Activated naive CD4-positive, alpha-beta T cell treated with anti-CD3 and anti-CD28 coated beads, Interleukin-2, amount 10 ng/mL, durations not matched to agents 7 days and 5 days (primary cell): ENCODE measurements around the gene LDAF1.
"Not testable (repeated sequence)": the region's sequence is repeated elsewhere in the genome, so short reads cannot be mapped to it uniquely, and the experiment has no call there.

Experiments
- CTCF ChIA-PET: fragments of 350-600 bp; sonication (Branson Sonifier 250); formaldehyde crosslinking; loops from one replicate; lab custom pipeline; 2021; ENCODE audit warnings: antibody characterized with exemption; lab: Charles Lee
- DNase-seq: peaks from one replicate; pipeline ENCODE4 v3.0.0-alpha.2; 2020
- H3K27ac Mint-ChIP-seq: one replicate; pipeline ENCODE4 v1.8.0; 2021; ENCODE audit warnings: mild to moderate bottlenecking, moderate library complexity, mixed read lengths
- H3K27me3 Mint-ChIP-seq: one replicate; pipeline ENCODE4 v1.8.0; 2021; ENCODE audit warnings: mild to moderate bottlenecking, mixed read lengths
- H3K36me3 Mint-ChIP-seq: one replicate; pipeline ENCODE4 v1.8.0; 2021; ENCODE audit warnings: mixed read lengths
- H3K4me1 Mint-ChIP-seq: one replicate; pipeline ENCODE4 v1.8.0; 2021; ENCODE audit warnings: mixed read lengths
- H3K4me3 Mint-ChIP-seq: one replicate; pipeline ENCODE4 v1.8.0; 2021; ENCODE audit warnings: mild to moderate bottlenecking, moderate library complexity, mixed read lengths
- H3K9me3 Mint-ChIP-seq: one replicate; pipeline ENCODE4 v1.8.0; 2021; ENCODE audit warnings: mixed read lengths

LDAF1 gene

DNA sequence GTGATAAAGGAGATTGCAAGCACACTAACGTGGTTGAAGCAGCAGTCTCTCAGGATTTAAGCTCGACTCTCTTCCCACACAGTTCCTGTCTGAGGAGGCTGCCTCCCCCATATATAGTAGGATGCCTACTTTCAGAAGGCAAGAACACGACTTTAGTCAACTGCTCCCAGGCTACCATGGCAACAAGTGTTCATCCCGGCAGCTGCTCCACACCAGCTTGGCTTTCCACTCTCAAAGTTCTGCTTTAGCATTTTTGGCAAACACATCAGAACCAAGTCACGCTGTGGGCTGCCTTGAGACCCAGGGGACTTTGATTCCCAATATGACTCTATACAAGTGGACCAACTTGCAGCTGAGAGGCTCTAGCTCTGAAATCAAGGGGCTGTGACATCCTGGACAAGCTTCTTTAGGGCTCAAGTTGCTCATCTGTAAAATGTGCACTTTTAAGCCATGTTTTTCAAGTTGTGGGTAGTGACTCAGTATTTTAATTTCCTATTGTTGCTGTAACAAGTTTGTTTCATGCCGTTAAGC, 36.4 kb downstream of the LDAF1 start:
- Mint-ChIP-seq H3K36me3 (no peaks in the 10 kb centered on the region), H3K4me1 (no peaks in the 10 kb centered on the region), H3K4me3 (no peak overlapping the region), H3K9me3 (no peaks in the 10 kb centered on the region), H3K27ac (no peak overlapping the region), H3K27me3 (peaks cover 22% of the 10 kb centered on the region)
- DNase-seq: no peak
- CTCF ChIA-PET: no interaction called here

GRCh38 chr16:21195330-21195729, 36.9 kb downstream of the LDAF1 start:
- H3K36me3 Mint-ChIP-seq, H3K27ac Mint-ChIP-seq, H3K4me3 Mint-ChIP-seq, H3K9me3 Mint-ChIP-seq, H3K4me1 Mint-ChIP-seq, CTCF ChIA-PET, DNase-seq: not testable (repeated sequence)
- H3K27me3 Mint-ChIP-seq: peaks cover 22% of the 10 kb centered on the region

GRCh38 chr16:21197112-21197511, 38.6 kb downstream of the LDAF1 start:
- no peaks in the 10 kb centered on the region for H3K9me3 Mint-ChIP-seq
- CTCF ChIA-PET: interaction anchor here (1.0 kb wide), 1 partner anchor 1121 kb away, joined by 3 read pairs; no protein-coding TSS in a partner anchor
- no peak overlapping the region for H3K27ac Mint-ChIP-seq
- no peak for DNase-seq
- H3K4me1 Mint-ChIP-seq: no peaks in the 10 kb centered on the region
- H3K4me3 Mint-ChIP-seq: no peak overlapping the region
- peaks cover 30% of the 10 kb centered on the region for H3K27me3 Mint-ChIP-seq
- no peaks in the 10 kb centered on the region for H3K36me3 Mint-ChIP-seq

GRCh38 chr16:21197621-21198020, 39.1 kb downstream of the LDAF1 start:
- Mint-ChIP-seq H3K4me3 (no peak overlapping the region), H3K9me3 (no peaks in the 10 kb centered on the region), H3K27me3 (peaks cover 30% of the 10 kb centered on the region), H3K36me3 (no peaks in the 10 kb centered on the region), H3K27ac (no peak overlapping the region), H3K4me1 (no peaks in the 10 kb centered on the region)
- no peak for DNase-seq
- CTCF ChIA-PET: no interaction called here

GRCh38 chr16:21199607-21200218, 41.2 kb downstream of the LDAF1 start:
- CTCF ChIA-PET: interaction anchor here (1.5 kb wide), 1 partner anchor 11 kb away, joined by 4 read pairs; no protein-coding TSS in a partner anchor
- H3K4me3 Mint-ChIP-seq: no peak overlapping the region
- no peak for DNase-seq
- H3K4me1 Mint-ChIP-seq: no peaks in the 10 kb centered on the region
- H3K36me3 Mint-ChIP-seq: no peaks in the 10 kb centered on the region
- H3K27me3 Mint-ChIP-seq: peaks cover 30% of the 10 kb centered on the region
- H3K27ac Mint-ChIP-seq: no peak overlapping the region
- H3K9me3 Mint-ChIP-seq: no peaks in the 10 kb centered on the region

- H3K27ac Mint-ChIP-seq: no peak overlapping the region
Measured at GRCh38 chr16:21203155-21203797, 44.8 kb downstream of the LDAF1 start.

DNA sequence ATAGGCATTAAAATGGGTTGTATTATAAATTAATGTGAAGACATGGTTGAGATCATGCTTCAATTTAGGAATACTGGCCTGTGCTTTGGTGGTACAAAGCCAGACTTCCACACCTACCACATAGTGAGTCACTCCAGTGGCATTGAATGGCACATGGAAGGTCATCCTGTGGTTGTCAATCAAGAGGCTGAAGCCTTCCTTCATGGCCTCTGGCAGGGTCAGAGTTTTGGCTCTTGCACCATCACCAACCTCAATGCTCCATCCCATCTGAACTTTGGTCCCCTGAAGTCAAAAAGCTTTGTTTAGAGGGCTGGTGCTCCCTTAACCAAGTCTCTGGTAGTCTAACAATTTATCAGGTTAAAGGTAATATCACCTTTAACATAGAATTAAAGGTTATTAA, 46.8 kb downstream of the LDAF1 start:
- Mint-ChIP-seq H3K36me3 (no peaks in the 10 kb centered on the region), H3K4me1 (no peaks in the 10 kb centered on the region), H3K4me3 (no peak overlapping the region), H3K9me3 (no peaks in the 10 kb centered on the region), H3K27ac (no peak overlapping the region), H3K27me3 (peaks cover 20% of the 10 kb centered on the region)
- CTCF ChIA-PET: no interaction called here
- no peak for DNase-seq

More at GRCh38 chr16:21203155-21203797, 44.8 kb downstream of the LDAF1 start:
- H3K4me3 Mint-ChIP-seq: no peak overlapping the region
- CTCF ChIA-PET: no interaction called here
- no peaks in the 10 kb centered on the region for H3K36me3 Mint-ChIP-seq
- no peaks in the 10 kb centered on the region for H3K4me1 Mint-ChIP-seq
- H3K27me3 Mint-ChIP-seq: peaks cover 13% of the 10 kb centered on the region
- DNase-seq: no peak
- no peaks in the 10 kb centered on the region for H3K9me3 Mint-ChIP-seq

- peaks cover 20% of the 10 kb centered on the region for H3K27me3 Mint-ChIP-seq
- no peaks in the 10 kb centered on the region for H3K9me3 Mint-ChIP-seq
- CTCF ChIA-PET: no interaction called here
- no peaks in the 10 kb centered on the region for H3K4me1 Mint-ChIP-seq
- no peak overlapping the region for H3K4me3 Mint-ChIP-seq
- H3K36me3 Mint-ChIP-seq: no peaks in the 10 kb centered on the region
- H3K27ac Mint-ChIP-seq: no peak overlapping the region
- DNase-seq: no peak
Measured at GRCh38 chr16:21206550-21206949, 48.1 kb downstream of the LDAF1 start.

GRCh38 chr16:21208446-21209230, 50.2 kb downstream of the LDAF1 start:
- CTCF ChIA-PET: no interaction called here
- no peak for DNase-seq
- H3K27me3 Mint-ChIP-seq: peaks cover 20% of the 10 kb centered on the region
- no peaks in the 10 kb centered on the region for H3K36me3 Mint-ChIP-seq
- no peaks in the 10 kb centered on the region for H3K4me1 Mint-ChIP-seq
- no peaks in the 10 kb centered on the region for H3K9me3 Mint-ChIP-seq
- H3K27ac Mint-ChIP-seq: no peak overlapping the region
- H3K4me3 Mint-ChIP-seq: no peak overlapping the region

- no peak within 1 kb of the TSS for H3K27ac Mint-ChIP-seq
- H3K4me1 Mint-ChIP-seq: no peaks in the 10 kb centered on the region
- peaks cover 25% of the 10 kb centered on the region for H3K27me3 Mint-ChIP-seq
- H3K9me3 Mint-ChIP-seq: no peaks in the 10 kb centered on the region
- no peaks in the 10 kb centered on the region for H3K36me3 Mint-ChIP-seq
- DNase-seq: no peak
- CTCF ChIA-PET: no interaction called here
- H3K4me3 Mint-ChIP-seq: no peak within 1 kb of the TSS
Measured at GRCh38 chr16:21211486-21211885, 53.0 kb downstream of the LDAF1 start, which contains the start of gene ZP2. TSS of gene ZP2 (minus strand) at chr16:21211574. CDS start at chr16:21211547, 27 bp downstream.

DNA sequence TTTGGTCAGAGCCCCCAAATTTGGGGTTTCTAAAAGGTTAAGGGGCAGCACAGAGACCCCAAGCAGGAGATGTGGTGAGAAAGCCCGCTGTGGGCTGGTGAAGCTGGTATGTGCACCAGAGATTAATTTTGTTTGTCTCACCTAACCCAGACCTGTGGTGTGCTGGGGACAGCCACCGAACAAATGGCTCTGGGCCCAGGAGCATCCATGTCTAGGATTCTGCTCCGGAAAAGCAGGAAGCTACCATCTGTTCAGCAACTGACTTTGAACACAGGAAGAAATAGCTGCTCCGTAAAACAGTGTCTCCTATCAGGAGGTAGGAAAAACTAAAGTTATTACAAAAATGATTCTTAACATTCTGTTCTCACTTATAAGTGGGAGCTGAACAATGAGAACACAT, 55.6 kb downstream of the LDAF1 start:
- Mint-ChIP-seq H3K27ac (no peak overlapping the region), H3K4me1 (no peaks in the 10 kb centered on the region), H3K36me3 (no peaks in the 10 kb centered on the region), H3K27me3 (peaks cover 34% of the 10 kb centered on the region), H3K9me3 (no peaks in the 10 kb centered on the region), H3K4me3 (no peak overlapping the region)
- CTCF ChIA-PET: no interaction called here
- no peak for DNase-seq

DNA sequence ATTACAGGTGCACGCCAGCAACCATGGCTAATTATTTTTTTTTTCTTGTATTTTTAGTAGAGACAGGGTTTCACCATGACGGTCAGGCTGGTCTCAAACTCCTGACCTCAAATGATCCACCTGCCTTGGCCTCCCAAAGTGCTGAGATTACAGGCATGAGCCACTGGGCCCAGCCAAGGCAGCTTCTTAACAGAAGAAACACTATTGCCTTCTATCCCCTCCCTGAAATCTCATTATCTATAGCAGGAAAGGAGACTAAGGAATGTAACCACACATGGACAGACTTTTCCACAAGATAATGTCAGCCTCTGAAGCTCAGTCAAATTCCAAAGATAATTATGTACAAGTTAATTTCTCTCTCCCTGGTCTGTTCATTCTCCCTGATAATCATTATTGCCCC, 58.6 kb downstream of the LDAF1 start:
- Mint-ChIP-seq H3K27ac (no peak overlapping the region), H3K9me3 (no peaks in the 10 kb centered on the region), H3K4me3 (no peak overlapping the region), H3K36me3 (no peaks in the 10 kb centered on the region), H3K4me1 (no peaks in the 10 kb centered on the region), H3K27me3 (peaks cover 23% of the 10 kb centered on the region)
- no peak for DNase-seq
- CTCF ChIA-PET: no interaction called here

- Mint-ChIP-seq H3K27me3 (peaks cover 25% of the 10 kb centered on the region), H3K9me3 (no peaks in the 10 kb centered on the region), H3K4me3 (no peak overlapping the region), H3K27ac (no peak overlapping the region), H3K4me1 (peaks cover 3% of the 10 kb centered on the region), H3K36me3 (no peaks in the 10 kb centered on the region)
- DNase-seq: no peak
- CTCF ChIA-PET: no interaction called here
Measured at GRCh38 chr16:21218153-21218552, 59.7 kb downstream of the LDAF1 start.

DNA sequence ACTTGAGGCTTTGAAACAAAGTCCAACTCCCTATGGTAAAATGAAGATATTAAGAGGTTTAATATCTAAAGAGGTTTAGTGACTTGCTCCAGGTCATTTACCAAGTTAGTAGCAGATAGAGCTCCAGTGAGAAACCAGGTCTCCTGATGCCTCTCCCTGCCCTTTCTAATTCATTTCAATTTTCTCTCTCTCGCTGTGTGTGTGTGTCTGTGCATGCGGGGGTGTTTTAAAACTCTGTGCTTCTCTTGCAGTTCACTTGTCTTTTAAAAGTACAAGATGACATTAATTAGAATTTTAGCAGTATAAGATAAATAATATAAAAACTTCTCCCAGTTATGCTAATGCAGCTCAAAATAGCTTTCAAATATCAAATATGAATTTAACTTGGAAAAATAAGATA, 61.1 kb downstream of the LDAF1 start:
- H3K27ac Mint-ChIP-seq: no peak overlapping the region
- peaks cover 12% of the 10 kb centered on the region for H3K4me1 Mint-ChIP-seq
- no peaks in the 10 kb centered on the region for H3K9me3 Mint-ChIP-seq
- H3K36me3 Mint-ChIP-seq: no peaks in the 10 kb centered on the region
- H3K27me3 Mint-ChIP-seq: peaks cover 21% of the 10 kb centered on the region
- H3K4me3 Mint-ChIP-seq: no peak overlapping the region
- no peak for DNase-seq
- CTCF ChIA-PET: interaction anchor here (0.6 to 1.2 kb wide), 2 partner anchors 8 to 31 kb away, joined by 3 read pairs; no protein-coding TSS in a partner anchor
